GM10847 (cell line): Measurements from ENCODE around the gene BCAS3.

Experiments
- POLR2A ChIP-seq: IDR thresholded peaks from 2 replicates; pipeline ENCODE4 v1.6.1; 2011; ENCODE audit not compliant: insufficient read length; ENCODE audit errors: extremely low read depth

BCAS3 gene

DNA sequence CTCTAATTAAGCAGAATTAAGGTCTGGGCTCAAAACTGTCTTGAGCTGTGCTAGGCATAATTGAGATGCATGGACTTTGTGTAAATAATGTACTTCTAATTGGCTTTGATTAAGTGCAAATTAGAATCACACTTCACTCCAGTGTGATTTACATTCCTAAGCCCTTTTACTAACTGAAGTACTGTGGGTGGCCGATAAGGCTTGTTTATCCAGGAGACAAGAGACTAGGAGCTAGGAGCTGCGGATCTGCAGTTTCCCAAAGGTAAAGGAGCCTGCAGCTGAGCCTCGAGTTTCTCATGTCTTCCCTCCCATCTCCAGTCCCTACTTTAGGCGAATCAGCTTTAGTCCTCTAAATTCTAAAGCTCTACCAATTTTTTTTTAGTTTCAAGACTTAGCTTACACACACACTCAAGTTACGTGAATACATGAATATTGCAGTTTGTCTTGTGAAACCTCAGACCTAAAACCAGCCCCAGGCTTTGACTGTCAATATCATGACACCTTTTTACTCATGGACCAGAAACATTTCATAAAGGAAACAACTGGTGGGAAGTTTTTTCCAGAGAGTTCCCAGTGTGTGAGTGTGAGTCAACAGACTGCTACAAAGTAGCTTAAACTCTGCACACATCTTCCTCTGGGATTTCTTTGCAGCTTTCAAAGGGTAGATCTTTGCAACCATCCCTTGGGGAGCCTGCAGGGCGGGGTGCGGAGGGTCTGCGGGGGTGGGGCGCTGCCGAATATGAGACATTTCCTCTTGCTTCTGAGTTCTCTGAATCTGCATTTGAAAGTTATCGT, 608.1 kb downstream of the BCAS3 start:
- TF ChIP-seq POLR2A: no peak

DNA sequence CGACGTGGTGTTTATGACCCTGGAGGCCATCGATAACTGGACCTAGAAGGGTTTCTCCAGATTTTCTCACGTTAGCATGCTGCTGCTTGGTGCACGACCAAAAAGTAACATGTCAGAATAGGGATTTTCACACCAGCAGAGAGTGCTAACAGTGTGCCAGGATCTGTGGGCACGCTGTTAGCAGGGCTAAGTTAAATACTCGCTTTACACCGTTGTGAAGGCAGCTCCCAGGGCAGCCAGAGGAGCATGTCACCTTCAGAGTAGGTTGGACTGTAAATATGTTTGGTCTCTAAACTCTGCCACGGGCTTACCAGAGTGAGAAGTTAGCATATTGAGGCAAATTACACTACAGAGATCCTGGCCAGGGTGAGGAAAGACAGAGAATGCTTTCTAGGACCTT, 608.8 kb downstream of the BCAS3 start:
- TF ChIP-seq POLR2A: no peak

DNA sequence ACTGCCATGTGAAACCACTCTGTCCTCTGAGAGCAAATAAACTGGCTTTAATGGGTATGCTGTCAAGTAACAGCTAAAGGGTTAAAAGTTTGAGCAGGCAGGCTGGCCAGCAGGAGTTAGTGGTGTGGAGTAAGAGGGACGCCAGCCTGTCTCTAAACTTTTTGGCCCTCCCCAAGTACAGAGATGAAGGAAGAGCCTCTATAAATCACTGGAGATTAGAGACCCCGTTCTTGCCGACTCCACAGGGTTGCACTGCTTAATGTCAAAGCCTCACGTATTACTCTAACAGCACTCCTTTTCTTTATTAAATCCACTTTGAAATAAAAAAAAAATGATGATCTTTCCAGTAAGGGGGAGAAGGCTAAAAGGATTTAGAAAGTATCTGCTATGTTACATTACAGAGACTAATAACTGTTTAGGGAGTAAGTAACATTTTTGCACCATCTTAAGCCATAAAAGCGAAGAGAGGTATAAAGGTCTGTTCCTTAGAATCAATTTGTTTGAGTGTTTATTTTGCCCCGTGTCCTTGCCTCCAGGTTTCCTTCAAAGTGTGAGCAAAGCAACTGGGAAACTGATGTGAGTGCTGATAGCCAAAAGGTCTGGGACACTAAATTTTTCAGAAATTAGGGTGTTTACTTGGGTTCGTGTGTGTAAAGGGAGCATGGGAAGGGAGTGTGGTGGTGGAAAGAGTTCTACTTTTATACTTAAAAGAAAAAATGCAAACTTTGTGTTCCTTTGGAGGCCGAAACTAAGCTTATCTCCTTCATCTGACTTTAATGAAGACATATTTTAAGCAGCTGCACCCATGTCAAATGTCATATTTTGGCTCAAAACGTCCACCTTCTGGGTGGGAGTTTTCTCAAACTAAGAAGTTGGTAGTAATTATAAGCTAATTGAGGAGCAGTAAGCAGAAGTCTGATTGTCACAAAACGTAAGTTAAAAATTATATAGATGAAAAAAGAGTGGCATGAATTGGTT, 612.0 kb downstream of the BCAS3 start:
- no peak for TF ChIP-seq POLR2A

DNA sequence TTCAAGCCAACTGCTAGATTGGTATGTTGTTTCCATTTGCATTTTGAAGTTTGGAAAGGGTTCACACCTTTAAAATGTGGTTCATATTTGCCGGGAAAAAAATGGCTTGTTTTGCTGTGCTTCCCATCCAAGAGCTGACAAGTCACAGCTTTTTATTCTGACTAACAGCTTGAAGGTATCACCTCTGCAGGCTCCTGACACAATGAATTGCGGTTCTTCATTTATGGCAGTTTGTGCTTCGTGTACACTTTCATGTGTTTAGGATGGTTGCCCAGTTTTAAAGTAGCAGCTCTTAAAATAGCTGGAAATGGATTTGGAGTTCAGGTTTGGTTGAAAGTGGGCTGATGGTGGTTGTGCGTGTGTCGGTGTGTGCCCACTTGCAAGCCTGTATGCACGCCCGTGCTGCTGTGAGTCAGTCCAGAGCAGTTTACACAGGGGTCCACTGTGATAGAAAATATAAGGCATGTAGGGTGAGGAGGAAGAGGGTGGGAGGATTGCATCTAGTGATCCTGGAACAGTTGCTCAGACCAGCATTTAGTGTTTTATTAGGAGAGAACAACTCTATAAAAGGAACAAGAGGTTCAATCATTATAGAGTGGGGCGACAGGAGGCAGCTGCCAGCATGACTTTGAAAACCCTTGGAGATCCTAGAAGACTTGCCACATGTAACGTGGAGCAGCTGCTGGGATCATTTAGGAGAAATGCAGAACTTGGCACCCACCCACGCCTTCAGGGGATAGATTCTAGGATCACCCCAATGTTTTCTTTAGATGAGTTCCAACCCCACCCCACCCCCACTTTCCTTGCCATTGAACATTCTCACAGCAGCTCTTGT, 614.0 kb downstream of the BCAS3 start:
- TF ChIP-seq POLR2A: no peak

DNA sequence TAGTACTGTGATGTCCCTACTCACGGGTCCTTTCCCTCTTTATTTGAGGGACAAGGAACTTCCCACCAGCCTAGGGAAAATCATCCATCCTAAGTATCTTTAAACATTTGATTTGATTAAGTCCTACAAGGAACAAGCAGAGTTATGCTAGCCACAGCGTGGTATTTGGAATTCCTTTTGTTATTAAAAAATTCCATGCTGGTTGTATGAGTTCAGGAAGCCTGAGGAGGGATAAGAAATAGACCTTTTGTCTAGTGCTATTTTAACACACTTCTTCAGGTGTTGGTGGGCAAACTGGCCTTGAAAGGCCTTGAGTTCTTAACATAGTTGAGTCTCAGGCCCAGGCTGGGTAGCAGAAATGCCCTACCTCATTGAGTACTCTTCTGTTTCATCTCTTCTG, 616.6 kb downstream of the BCAS3 start:
- TF ChIP-seq POLR2A: no peak

DNA sequence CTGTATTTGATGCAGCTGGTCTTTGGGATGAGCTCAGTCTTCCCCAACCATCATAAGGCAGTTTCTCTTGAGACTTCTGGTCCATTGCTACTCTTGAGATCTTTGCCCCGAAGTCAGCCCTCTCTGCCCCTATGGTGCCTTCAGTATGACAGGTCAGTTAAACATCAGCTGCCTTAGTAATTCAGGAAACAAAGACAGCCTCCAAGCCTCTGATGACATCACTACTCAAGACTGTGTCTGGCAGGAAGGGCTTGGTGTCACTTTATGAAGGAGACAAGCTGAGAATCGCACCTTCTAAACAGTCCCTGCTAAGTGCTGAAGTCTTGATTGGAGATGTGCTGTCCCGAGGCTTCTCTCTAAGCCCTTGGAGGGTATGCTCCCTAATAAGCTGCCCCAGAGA, 617.1 kb downstream of the BCAS3 start:
- TF ChIP-seq POLR2A: no peak

DNA sequence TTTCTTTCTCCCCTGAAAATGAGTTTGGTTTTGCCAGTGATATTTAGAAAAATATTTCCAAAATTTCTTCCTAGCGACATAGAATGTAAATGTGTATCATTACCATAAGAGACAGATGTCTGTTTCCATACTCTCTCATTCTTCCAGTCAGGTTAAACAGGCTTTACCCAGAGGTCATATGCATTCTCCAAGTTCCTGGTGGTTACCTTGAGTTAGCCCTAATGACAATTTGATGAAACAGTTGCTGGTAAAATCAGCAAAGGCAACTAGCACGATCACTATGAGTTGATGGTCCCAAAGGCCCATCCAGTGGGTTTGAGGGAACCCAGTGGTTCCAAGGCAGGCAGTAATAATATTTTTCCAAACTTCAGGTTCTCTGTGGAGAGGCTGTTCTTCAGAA, 618.4 kb downstream of the BCAS3 start:
- no peak for TF ChIP-seq POLR2A

DNA sequence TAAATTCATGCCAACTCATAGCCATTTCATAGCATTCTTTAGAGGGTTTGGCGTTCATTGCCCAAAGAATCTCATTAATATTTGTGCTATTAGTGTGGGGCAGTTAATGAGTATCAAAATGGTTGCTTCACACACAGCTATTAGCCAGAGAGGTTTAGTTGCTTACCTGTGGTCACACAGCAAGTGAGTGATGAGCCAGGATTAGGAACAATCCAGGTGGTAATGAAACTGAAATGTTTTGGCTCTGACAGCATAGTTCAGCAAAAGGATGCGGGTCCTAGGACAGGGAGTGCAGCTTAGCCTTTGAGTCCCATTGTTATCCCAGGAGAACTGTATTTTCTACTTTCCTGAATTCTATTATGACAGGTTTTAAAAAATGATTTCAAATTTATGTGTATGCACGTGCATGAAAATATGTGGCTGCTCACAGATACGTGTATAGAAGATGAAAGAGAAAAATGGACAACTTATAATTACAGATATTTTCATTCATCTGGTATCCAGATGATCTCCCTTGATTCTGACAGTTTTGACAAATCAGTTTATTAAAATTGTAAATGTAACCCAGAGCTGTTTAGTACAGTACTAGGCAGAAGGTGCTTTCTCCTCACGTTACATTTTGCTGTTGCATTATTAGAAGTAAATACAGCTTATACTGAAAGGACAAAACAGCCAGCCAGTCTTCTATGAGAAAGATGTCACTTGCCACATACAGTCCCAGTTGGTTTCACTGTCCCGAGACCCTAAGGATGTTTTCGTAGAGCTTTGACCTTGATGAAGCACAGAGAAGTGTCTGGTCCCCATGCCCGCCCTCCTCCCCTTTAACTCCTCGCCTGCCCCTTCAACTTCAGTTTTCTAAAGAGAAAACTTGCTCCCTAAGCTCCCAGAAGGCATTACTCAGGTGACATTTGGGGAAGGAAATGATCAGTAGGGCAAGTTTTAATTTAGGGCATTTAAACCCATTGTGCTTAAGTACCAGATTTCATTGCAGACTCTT, 622.2 kb downstream of the BCAS3 start:
- TF ChIP-seq POLR2A: no peak

DNA sequence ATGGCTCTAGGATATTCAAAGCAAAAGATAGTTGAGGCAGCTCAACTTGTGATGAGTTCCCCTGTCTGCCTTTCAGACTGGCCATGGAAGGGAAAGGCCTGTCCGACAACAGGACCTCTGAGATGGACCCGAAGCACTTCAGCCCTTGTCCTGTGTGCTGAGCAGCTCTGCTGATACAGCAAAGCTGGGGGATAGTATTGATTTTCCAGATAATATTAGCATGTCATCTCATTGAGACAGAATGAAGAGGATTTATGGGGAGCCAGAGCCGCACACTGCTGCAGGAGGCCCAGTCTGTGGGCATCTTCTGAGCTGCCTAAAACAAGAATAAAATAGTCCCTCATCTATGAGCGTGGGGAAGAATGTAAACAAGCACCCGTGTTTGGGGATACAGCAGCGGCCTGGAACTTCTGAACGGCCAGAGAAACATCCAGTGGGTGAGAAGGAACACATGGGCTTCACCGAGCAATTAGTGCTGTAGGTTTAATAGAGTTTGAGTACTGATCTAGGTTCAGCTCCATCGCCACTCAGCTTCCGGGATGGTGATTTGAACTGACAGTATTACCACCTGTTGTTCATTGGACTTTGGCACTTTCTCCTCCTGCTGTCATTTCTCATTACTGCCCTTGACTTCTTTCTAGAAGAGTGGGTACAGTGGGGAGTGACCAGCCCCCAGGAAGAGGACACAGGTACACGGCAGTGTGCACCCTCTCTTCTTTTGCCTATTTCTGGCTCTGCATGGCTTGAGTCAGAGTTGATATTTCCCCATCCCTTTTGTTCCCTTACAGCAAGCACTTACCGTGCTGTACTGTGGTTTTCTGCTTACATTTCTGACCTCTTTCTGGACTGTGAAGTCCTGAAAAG, 625.5 kb downstream of the BCAS3 start:
- TF ChIP-seq POLR2A: no peak

DNA sequence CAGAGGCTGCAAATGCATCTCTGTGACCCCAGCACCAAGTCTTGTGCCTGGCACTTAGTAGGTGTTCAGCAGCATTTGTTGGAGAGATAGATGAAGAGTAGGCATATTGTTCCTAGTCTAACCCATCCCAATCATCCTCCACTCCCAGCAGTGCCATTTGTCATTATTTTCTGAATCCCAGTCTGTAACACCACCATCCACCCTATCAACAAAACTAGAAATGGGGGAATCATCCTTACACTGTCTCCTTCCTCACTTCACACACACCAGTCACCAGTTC, 626.1 kb downstream of the BCAS3 start:
- no peak for TF ChIP-seq POLR2A

DNA sequence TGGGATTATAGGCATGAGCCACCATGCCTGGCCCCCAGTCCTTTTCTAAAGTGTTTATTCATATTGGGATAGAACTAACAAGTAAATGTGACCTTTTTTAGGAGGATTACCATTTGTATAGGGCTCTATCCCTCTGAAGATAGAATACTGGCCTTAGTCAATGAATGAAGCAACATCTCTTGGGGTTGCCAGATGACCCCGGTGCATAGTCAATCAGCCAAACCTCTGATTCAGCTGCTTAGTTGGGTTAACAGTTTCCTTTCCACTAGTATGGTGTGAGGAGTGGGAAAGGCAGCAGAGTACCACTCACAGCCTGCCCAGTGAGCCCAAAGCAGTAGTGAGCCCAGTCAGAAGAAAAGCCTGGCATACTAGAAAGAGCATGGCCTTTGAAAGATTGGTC, 627.4 kb downstream of the BCAS3 start:
- no peak for TF ChIP-seq POLR2A

DNA sequence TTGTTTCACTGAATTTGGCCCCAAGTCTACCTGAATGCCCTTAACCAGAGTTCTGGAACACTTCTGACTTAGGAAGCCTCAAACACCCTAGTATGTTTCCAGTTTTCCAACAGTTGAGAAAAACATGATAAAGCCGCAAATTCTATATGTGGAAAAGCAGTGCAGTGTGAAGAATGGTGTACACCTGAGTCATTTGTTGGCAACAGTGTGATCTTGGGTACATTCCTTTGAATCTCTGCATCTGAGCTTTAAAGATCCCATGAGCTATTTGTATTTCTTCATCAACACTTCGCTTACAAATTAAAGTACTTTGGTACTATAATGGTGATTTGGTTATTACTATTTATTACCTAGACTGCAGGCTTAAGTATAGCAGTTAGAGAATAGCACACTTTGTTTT, 628.4 kb downstream of the BCAS3 start:
- no peak for TF ChIP-seq POLR2A
